Measurements from ENCODE around the gene ZNF613.

GRCh38 chr19:51944798-51945552, 17.7 kb downstream of the ZNF613 start:
- TF ChIP-seq ZNF8 (CRISPR knock-in tag; IDR thresholded peaks at IDR 0.05) (no peak), PATZ1 (CRISPR knock-in tag; IDR thresholded peaks at IDR 0.05; ENCODE audit: borderline replicate concordance) (no peak)
